Medulla oblongata (tissue), 1 donor: ENCODE data around the gene DPP10.
"Not testable (repeated sequence)": the region's sequence is repeated elsewhere in the genome, so short reads cannot be mapped to it uniquely, and the experiment has no call there.

Source experiments
- DNase-seq: peaks from one replicate; pipeline ENCODE4 v3.0.0-alpha.2; 2015; ENCODE audit errors: extremely low spot score

Gene DPP10

DNA sequence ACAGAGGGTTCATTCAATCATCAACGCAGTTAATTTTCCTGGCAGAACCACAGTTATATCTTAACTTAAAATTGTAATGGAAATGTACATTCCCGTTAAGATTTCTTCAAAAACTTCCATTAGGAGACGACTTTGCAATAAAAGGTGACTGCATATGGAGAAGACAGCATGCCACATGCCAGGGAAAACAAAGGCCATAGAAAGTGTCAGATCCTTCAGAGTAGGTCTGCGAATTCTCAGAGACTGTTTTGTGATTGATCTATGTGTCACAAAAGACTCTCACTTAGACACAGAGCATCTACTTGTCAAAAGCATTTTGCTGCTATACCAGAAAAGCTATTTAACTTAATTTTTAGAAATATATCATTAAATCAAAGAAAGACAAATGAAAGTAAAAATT, 274.6 kb downstream of the DPP10 start:
- no peak for DNase-seq

DNA sequence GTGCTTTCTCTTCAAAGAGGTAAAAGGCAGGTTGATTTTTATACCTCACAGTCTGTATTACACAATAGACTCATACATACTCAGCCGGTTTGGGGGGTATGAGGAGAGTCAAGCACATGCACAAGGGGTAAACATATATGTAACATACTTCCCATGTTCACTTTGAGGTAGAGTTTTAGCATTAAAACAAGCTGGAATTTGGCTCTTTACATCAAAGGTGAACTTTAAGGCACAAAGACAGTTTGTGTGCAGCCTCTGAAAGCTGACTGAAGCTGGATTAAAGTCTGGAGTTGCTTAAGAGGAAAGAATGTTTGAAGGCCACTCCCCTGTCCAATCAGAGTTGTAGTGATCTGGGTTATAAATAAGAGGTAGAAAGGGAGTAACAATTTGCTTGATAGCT, 282.0 kb downstream of the DPP10 start:
- DNase-seq = no peak

GRCh38 chr2:114727012-114727411, 284.6 kb downstream of the DPP10 start:
- peak; percentile 63 for DNase-seq

DNA sequence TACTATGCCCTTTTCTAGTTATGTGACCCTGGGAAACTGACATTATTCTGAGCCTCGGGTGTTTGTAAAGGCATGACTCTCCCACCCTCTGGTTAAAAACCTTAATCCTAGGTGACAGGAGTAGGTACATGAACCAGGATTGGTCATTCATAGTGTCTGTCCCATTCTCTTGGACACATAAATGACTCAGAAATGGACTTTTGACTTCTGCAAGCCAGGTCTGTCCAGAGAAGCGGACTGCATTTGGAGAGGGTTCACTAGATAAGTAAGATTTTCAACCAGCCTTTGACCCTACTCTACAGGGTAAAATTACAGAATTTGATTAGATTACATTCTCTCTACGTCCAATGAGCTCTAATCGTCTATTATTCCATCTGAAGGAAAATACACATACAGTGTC, 285.9 kb downstream of the DPP10 start:
- no peak for DNase-seq

- peak; percentile 65 for DNase-seq
Observed at GRCh38 chr2:114729026-114729425, 286.6 kb downstream of the DPP10 start.

GRCh38 chr2:114735126-114735525, 292.7 kb downstream of the DPP10 start:
- DNase-seq = no peak

- DNase-seq = no peak
Observed at GRCh38 chr2:114742245-114742644, 299.8 kb downstream of the DPP10 start.

DNA sequence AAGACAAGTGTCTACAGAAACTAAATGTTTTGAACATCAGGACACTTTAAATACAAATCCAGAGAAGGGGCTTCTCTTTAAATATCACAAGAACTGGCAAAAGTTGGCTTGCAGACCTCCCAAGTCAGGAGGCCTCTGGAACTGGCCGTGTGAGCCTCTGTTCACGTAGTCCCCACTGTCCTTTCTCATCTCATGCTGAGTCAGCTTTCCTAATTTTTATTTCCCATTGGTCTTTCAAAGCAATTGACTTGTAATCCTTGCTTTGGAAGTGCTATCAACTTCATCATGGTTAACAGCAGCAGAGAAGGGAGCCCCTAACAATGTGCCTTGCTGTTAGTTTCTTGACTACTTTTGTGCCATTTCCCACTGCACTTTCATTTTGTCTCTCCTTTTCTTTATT, 303.3 kb downstream of the DPP10 start:
- no peak for DNase-seq

GRCh38 chr2:114748175-114748574, 305.7 kb downstream of the DPP10 start:
- DNase-seq = not testable (repeated sequence)

DNA sequence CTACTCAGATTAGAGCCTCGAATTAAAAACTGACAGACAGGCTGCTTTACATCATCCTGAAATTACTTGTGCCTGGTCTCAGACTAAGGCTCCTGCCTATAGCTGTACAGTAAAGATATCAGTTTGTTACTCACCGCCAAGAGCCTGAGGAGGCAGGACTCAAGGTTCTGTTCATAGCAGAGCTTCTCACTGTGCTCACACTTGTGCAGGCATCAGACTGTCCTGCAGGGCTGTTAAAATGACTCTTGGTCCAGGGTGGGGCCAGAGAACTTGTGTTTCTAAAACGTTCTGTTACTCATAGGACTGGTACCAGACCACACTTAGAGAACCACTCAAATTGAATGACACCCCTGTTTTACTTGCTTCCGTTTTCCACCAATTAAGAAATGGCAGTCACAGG, 310.0 kb downstream of the DPP10 start:
- no peak for DNase-seq

- no peak for DNase-seq
Observed at GRCh38 chr2:114753145-114753544, 310.7 kb downstream of the DPP10 start.

DNA sequence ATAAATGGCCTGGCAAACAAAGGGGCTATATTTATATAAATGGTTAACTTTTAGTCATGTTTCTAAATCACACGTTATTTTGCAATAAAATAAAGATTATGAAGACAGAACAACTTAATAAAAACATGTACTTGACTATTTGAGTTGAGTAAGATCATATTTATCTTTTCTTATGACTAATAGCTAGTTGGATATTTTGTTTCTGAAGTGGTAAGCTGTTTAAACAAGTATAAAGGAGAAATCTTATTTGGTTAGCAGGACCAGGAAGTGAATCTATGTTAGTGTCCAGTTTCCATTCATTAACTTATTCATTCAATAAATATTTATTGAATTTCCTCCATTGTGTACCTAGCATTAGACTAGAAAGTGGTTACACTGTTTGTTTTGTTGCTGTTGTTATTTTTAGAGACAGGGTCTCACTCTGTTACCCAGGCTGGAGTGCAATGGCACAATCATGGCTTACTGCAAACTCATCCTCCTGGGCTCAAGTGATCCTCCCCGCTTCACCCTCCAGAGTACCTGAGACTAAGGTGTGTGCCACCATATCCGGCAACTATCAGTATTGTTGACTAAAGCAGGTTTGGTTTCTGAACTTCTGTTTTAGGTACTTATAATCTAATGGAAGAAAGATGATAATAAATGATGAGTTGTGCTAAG, 312.6 kb downstream of the DPP10 start:
- no peak for DNase-seq

GRCh38 chr2:114762376-114762775, 319.9 kb downstream of the DPP10 start:
- no peak for DNase-seq

DNA sequence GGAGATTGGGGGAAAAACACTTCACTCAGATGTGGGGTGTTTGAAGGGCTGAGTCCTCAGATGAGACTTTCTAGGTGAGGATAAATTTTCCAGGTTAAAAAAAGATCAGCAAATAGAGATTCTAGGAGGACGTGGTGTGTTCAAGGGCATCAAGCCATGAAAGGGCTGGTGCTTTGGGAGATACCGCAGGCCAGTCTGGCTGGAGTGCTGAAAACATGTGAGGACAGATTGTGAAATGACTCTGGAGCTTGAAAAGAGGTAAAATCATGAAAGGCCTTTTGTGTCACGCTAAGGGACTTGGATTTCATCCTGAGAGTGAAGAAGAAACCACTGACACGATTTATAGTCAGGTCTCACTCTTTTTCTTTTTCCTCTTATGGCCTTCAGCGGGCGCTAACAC, 320.5 kb downstream of the DPP10 start:
- DNase-seq = peak; percentile 42

- DNase-seq = no peak
Observed at GRCh38 chr2:114769110-114769509, 326.7 kb downstream of the DPP10 start.

DNA sequence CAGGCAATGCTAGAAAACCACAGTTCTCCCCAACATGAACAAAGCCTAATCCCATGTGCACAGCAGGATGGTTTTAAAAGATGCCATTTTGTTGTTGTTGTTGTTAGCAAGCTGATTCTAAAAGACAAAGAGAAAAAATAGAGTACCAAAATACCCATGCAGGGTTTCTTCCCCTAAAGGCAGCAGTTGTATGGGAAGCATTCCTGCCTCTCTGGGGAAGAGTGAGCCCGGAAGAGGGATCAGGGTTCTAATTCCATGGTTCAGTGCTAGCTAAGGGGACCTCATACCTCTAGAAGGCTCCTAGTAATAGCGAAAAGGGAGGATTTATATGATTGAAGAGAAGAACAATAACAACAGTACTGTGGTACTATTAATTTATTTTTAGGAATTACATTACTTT, 327.6 kb downstream of the DPP10 start:
- DNase-seq = no peak

DNA sequence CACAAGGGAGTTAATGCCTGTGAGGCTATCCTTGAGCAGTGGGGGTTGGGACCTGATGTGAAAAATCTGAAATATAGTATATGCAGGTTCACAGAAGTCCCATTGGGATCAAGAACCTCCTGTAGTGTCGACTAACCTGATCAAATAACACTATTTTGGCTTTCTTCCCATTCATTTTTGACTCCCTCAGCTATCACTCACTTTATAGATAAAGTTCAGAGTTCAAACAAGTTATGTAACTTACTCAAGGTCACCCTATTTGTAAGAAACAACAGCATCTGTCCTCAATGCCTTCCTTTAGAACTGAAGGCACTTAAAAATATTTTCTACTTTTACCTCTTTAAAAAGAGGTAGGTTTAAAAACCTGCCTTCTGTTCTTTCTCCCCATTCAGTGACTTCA, 341.6 kb downstream of the DPP10 start:
- DNase-seq = no peak

DNA sequence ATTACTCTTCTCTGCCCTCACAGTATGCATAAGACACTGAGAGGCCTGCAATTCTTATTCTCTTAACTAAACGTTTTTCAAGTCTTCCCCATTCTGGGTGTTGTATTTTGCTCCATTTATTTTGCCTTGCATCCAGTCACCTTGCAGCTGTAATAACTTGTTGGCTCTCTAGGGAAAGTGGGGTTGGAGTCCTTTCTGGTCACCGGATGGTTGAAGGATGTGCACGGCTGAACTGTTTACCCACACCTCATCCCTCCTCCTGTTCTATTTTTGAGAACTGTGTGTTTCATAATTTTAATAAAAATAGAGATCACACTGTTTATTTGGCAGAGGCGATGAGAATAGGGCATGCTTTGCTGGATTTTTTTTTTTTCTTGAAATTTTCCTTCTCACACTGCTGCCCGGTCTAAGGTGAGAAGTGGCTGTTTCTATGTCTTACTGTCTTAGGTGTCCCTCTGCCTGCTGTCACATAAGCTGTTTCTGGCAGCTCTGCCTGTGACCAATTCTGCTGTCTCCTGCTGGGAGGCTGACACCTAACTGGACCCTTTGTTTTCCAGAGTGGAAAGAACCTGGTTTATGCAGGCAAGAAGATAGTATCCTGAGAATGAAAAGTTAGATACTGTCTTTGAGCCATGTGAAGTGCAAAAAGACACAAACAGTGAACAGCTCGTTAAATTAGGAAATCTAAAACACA, 342.6 kb downstream of the DPP10 start:
- no peak for DNase-seq

GRCh38 chr2:114786901-114787300, 344.5 kb downstream of the DPP10 start:
- DNase-seq = no peak

- DNase-seq = no peak
Observed at GRCh38 chr2:114787486-114787885, 345.0 kb downstream of the DPP10 start.

DNA sequence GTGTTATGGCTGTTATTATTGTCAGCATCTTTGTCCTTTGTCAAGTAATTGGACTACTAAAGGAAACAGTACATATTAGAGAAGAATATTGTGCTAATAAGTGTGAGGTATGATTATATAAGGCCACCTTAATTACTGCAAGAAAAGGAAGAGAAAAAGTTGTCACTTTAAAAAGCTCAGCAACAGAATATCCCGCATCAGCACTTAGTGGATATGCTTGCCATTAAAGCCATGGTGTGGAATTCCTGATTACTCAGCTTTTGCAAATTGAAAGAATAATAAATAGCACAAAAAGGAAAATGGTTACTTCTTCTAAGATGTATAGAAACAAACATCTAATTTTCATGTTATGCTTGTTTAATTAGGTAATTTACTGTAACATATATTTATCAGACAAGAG, 347.5 kb downstream of the DPP10 start:
- no peak for DNase-seq

DNA sequence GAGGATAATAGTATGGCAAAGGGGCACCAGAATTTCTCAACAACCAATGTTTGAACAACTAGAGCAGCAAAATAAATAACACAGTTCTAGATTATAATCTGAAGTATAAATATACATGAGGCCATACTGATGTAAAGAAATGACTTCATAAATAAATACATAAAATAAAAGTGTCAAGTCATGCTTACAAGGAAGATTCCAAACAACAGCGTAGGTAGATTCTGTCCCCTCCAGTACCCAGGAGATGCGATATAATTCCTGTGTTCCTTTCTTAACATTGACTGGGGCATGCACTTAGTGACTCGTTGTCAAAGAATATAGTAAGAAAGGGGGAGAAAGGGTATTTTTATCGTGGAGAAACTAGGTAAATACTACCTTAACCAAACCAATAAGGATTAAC, 355.1 kb downstream of the DPP10 start:
- no peak for DNase-seq

DNA sequence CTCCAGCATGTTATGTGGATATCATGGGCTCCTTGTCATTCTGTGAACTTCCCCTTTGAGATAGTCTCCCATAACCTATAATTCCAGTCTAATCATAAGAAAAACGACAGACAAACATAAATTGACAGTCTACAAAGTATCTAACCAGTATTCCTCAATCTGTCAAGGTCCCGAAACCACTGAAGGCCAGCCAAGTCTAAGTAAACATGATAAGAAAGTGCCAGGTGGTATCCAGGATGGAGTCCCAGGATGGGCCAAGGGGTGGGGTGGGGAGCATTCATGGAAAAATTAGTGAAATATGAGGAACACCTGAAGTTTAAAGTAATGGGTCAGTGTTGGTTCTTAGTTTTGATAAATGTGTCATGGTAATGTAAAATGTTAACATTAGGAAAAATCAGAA, 355.5 kb downstream of the DPP10 start:
- no peak for DNase-seq

DNA sequence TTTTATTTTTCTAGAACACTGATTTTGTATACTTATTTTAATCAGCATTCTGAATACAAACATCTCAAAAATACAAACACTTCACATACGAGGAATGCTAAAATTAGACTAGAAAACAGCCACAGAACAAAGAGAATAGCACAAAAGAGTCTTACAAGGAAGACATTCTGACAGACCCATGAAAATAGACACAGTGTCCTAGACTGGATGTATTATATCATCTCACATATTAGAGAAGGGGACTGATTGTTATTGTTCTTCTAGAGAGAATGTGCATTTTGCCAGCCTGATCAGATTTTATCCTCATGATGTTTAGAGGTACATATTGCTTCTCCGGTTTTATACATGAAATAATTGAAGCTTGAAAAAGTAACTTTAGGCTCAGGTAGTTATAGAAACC, 357.9 kb downstream of the DPP10 start:
- peak; percentile 15 for DNase-seq
